SK-N-MC (cell line): Measurements from ENCODE around the gene PDZD2.

Source experiments
- EZH2 ChIP-seq: fragments of 200-600 bp; sonication (generic); IDR thresholded peaks from one replicate; pipeline ENCODE4 v1.6.1; 2017; ENCODE audit warnings: antibody characterized with exemption
- POLR2AphosphoS5 ChIP-seq: IDR thresholded peaks from 2 replicates; pipeline ENCODE4 v1.6.1; 2012; ENCODE audit warnings: mild to moderate bottlenecking, low read depth, low read length, borderline replicate concordance

DNA sequence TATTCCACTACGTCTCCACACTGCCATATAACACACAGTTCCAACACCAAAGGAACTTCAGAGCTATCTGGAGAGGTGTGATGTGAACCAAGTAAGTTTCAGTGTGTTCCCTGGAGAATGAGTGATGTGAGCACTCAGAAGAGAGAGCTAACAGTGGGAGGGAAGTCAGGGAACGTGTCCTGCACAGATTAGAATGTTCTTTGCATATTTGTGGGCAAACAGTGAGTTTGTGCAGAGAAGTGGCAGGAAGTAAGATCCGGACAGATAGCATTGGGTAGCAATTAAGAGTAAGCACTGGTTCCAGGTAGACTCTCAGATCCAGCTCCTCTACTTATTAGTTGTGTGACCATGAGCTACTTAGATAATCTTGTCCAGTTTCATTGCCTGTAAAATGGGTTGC, 206.4 kb downstream of the PDZD2 start:
- no peak for TF ChIP-seq EZH2
- TF ChIP-seq POLR2AphosphoS5, result no peak
